ENCODE results near the gene KRTAP4-16. TPM values are rescaled to one million over a fixed set of nuclear protein-coding genes. Genes with fewer than 3 reads are reported as not detected.
"Not testable (repeated sequence)": the region's sequence is repeated elsewhere in the genome, so short reads cannot be mapped to it uniquely, and the experiment has no call there.

KRTAP4-16 gene
- total RNA-seq, 2 experiments from 2014 or later, result not detected

DNA sequence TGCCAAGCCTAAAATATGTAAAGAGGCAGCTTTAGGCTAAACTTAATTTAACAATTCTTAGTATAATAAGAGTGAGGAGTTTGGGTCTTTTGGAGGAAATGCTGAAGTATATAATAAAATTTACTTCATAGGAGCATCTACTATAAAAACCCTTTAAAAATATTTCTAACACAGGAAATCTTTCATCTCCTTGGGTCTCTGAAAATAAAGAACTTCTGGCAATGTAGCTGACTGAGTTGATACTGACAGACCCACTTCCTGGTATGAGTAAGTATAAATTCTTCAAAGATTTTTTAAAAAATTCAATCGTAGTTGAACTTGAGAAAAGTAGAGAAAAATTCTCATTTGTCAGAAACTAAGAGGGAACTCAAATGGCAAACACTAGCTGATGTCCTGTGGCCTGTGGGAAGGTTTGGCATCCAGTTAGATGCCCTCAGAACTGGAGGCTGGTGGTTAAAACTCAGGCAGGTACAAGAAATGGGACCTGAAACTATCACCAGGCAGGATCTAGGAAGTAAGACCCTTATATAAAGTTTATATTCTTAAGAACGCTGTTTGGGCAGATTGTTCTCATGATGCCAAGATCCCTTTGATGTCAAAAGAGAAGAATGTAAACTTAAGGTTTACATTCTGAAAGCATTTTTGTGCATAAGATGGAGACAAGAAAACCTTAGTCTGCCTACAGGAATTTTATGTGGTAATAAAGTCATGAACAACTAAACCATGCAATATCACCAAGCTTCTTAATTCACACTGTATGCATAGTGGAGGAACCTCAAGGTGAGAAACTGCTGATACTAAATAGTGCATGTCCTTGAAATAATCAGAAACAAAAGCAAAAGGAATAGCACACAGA, 32.1 kb upstream of the KRTAP4-16 start:
- Mint-ChIP-seq H3K9me3 (peaks cover 7% of the 10 kb centered on the region), H3K27ac (no peak overlapping the region), H3K4me1 (ENCODE audit: low read depth) (peaks cover 15% of the 10 kb centered on the region), H3K4me3 (no peak overlapping the region), H3K27me3 (peaks cover 2% of the 10 kb centered on the region), H3K36me3 (no peaks in the 10 kb centered on the region)
- intact Hi-C loops (cut with micrococcal nuclease), result no loop called here
- CTCF ChIA-PET, result no interaction called here
- POLR2A ChIA-PET, result no interaction called here
- no peak for DNase-seq

DNA sequence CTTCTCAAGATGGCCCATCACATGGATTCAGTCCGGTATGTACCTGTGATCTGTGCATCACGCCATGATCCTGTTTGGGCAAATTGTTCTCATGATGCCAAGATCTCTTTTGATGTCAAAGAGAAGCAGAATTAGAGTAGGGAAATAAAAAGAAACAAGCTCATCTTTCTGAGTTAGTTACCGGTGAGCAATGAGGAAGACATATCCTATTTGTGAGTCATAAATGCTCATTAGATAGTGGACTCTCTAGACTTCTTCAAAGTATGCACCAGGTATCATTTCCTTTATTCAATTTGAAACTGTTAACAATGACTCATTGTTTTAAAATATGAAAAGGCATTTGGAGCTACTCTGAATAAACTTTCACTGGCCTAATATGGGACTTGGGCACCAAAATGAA, 30.0 kb upstream of the KRTAP4-16 start:
- Mint-ChIP-seq H3K36me3 (no peaks in the 10 kb centered on the region), H3K27ac (no peak overlapping the region), H3K27me3 (no peaks in the 10 kb centered on the region), H3K4me3 (no peak overlapping the region), H3K4me1 (ENCODE audit: low read depth) (peaks cover 15% of the 10 kb centered on the region), H3K9me3 (peaks cover 7% of the 10 kb centered on the region)
- DNase-seq, result no peak
- CTCF ChIA-PET, result no interaction called here
- POLR2A ChIA-PET, result no interaction called here
- intact Hi-C loops (cut with micrococcal nuclease), result no loop called here

DNA sequence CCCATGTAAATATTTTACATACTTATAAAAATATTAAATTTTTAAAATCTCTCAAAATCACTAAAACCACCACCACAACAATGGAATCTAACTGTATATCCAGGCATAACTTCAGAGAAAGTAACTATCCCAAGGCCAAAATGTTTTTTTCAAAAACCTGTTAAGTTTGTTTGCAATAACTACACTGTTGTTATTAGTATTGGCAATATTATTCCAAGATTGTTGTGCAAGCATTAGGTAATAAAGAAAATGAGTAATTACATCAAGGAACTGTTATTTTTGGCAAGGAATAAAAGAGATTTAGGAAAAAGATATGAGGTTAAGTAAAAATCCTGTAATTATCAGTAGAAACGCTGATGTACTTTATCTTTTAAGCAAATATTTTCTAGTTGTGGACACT, 25.4 kb upstream of the KRTAP4-16 start:
- ChIA-PET POLR2A (no interaction called here), CTCF (no interaction called here)
- DNase-seq, result no peak
- Mint-ChIP-seq H3K4me3 (no peak overlapping the region), H3K27ac (no peak overlapping the region), H3K4me1 (ENCODE audit: low read depth) (peaks cover 44% of the 10 kb centered on the region), H3K27me3 (no peaks in the 10 kb centered on the region), H3K36me3 (no peaks in the 10 kb centered on the region), H3K9me3 (peaks cover 6% of the 10 kb centered on the region)
- intact Hi-C loops (cut with micrococcal nuclease), result no loop called here

DNA sequence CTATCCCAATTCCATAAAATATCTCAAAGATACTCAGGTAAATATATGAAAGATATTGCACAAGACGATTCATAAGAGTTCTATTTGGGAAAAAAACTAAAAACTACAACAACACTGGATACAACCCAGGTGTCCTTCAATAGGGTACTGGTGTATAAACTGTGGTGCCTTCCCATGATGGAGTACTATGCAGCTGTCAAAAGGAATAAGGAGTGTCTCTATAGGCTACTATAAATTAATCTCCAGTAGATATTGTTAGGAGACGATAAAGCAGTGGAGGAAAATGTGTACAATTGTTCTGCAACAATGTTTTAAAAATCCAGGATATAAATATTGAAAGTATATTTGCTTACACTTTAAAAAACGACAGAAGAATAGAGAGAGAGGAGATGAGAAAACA, 24.4 kb upstream of the KRTAP4-16 start:
- Mint-ChIP-seq H3K9me3 (peaks cover 11% of the 10 kb centered on the region), H3K4me1 (ENCODE audit: low read depth) (peaks cover 40% of the 10 kb centered on the region), H3K27ac (no peak overlapping the region), H3K4me3 (no peak overlapping the region), H3K36me3 (no peaks in the 10 kb centered on the region), H3K27me3 (no peaks in the 10 kb centered on the region)
- ChIA-PET POLR2A (no interaction called here), CTCF (no interaction called here)
- no peak for DNase-seq
- intact Hi-C loops (cut with micrococcal nuclease), result no loop called here

DNA sequence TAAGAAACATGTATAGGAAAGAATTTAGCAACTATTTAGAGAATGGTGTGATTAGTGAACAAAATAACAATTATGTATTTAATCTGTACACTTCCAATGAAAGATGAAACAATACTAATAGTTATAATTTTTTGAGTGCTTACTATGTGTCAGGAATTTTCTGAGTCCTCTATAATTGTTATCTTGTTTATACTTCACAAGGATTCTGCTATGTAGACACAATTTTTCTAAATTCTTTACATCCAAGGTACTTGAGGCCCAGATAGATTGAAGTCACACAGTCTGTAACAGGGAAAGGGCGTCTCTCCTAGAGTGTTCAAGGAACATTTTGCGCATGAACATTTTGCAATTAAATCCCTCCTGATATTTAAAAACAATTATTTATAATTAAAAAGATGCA, 23.1 kb upstream of the KRTAP4-16 start:
- DNase-seq, result no peak
- Mint-ChIP-seq H3K36me3 (no peaks in the 10 kb centered on the region), H3K4me3 (no peak overlapping the region), H3K4me1 (ENCODE audit: low read depth) (peaks cover 42% of the 10 kb centered on the region), H3K27ac (no peak overlapping the region), H3K9me3 (peaks cover 11% of the 10 kb centered on the region), H3K27me3 (no peaks in the 10 kb centered on the region)
- intact Hi-C loops (cut with micrococcal nuclease), result no loop called here
- ChIA-PET POLR2A (no interaction called here), CTCF (interaction anchor here (1.3 to 1.4 kb wide), 2 partner anchors 424 to 537 kb away, joined by 3 read pairs; no protein-coding TSS in a partner anchor)

DNA sequence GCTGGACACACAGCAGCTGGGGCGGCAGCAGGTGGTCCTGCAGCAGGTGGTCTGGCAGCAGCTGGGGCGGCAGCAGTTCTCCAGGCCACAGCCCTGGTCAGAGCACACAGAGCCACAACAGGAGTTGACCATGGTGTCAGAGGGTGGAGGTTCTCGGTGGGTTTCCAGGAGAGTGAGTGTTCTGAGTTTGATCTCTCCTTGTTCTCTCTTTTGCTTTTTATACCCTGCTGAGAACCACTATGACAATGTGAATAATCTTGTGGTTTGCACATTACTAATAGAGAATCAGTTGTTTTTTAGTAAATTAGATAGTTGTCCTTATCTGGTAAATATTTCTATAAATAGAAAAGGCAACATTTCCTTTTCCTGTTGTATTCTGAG, 22.0 kb upstream of the KRTAP4-16 start, which contains the start of gene KRTAP4-12:
Gene KRTAP4-12, minus strand, starts transcription at position 192 of the 381 bp plus-strand sequence. Its CDS starts 60 bp downstream, at position 132.
- H3K27me3 Mint-ChIP-seq; H3K4me3 Mint-ChIP-seq; H3K9me3 Mint-ChIP-seq; H3K27ac Mint-ChIP-seq; H3K36me3 Mint-ChIP-seq; intact Hi-C loops (cut with micrococcal nuclease); DNase-seq; POLR2A ChIA-PET: not testable (repeated sequence)
- H3K4me1 Mint-ChIP-seq (ENCODE audit: low read depth), result peaks cover 45% of the 10 kb centered on the region
- CTCF ChIA-PET, result interaction anchor here (1.3 to 1.4 kb wide), 2 partner anchors 425 to 539 kb away, joined by 3 read pairs; no protein-coding TSS in a partner anchor

GRCh38 chr17:41123292-41123990, 21.4 kb upstream of the KRTAP4-16 start:
- peaks cover 45% of the 10 kb centered on the region for H3K4me1 Mint-ChIP-seq (ENCODE audit: low read depth)
- H3K27me3 Mint-ChIP-seq; H3K4me3 Mint-ChIP-seq; intact Hi-C loops (cut with micrococcal nuclease); H3K9me3 Mint-ChIP-seq; H3K36me3 Mint-ChIP-seq; DNase-seq; H3K27ac Mint-ChIP-seq; POLR2A ChIA-PET: not testable (repeated sequence)
- CTCF ChIA-PET, result interaction anchor here (1.3 to 1.4 kb wide), 2 partner anchors 426 to 539 kb away, joined by 3 read pairs; no protein-coding TSS in a partner anchor

- POLR2A ChIA-PET, result no interaction called here
- CTCF ChIA-PET, result no interaction called here
- H3K27me3 Mint-ChIP-seq, result peaks cover 4% of the 10 kb centered on the region
- intact Hi-C loops (cut with micrococcal nuclease), result no loop called here
- no peak for DNase-seq
- H3K9me3 Mint-ChIP-seq, result peaks cover 6% of the 10 kb centered on the region
- peaks cover 45% of the 10 kb centered on the region for H3K4me1 Mint-ChIP-seq (ENCODE audit: low read depth)
- no peak overlapping the region for H3K27ac Mint-ChIP-seq
- no peaks in the 10 kb centered on the region for H3K36me3 Mint-ChIP-seq
- H3K4me3 Mint-ChIP-seq, result no peak overlapping the region
Measured at GRCh38 chr17:41121742-41122141, 19.7 kb upstream of the KRTAP4-16 start.

GRCh38 chr17:41119696-41120690, 18.0 kb upstream of the KRTAP4-16 start:
- POLR2A ChIA-PET; H3K27ac Mint-ChIP-seq; H3K36me3 Mint-ChIP-seq; CTCF ChIA-PET; DNase-seq; intact Hi-C loops (cut with micrococcal nuclease); H3K9me3 Mint-ChIP-seq; H3K27me3 Mint-ChIP-seq; H3K4me3 Mint-ChIP-seq: not testable (repeated sequence)
- H3K4me1 Mint-ChIP-seq (ENCODE audit: low read depth), result peaks cover 33% of the 10 kb centered on the region

DNA sequence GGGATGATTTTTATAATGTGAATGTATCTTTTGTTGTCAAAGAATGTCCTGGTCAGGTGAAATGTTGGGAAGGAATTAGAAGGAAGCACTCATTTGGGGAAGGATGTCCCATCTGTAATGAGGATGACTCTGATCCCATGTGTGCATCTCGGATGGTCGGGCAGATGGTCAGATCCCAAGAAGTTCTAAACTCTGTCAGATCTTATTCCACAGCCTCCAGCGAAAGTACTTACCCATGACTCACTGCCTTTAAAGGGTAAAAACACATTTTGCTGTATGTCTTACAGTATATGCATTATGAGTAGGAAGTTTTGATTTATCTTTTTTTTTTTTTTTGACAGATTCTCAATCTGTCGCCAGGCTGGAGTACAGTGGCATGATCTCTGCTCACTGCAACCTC, 16.7 kb upstream of the KRTAP4-16 start:
- ChIA-PET POLR2A (no interaction called here), CTCF (no interaction called here)
- H3K4me3 Mint-ChIP-seq, result no peak overlapping the region
- peaks cover 4% of the 10 kb centered on the region for H3K27me3 Mint-ChIP-seq
- no peak for DNase-seq
- intact Hi-C loops (cut with micrococcal nuclease), result no loop called here
- H3K36me3 Mint-ChIP-seq, result no peaks in the 10 kb centered on the region
- peaks cover 22% of the 10 kb centered on the region for H3K4me1 Mint-ChIP-seq (ENCODE audit: low read depth)
- H3K27ac Mint-ChIP-seq, result no peak overlapping the region
- H3K9me3 Mint-ChIP-seq, result peaks cover 6% of the 10 kb centered on the region

- DNase-seq; H3K9me3 Mint-ChIP-seq; intact Hi-C loops (cut with micrococcal nuclease); H3K27ac Mint-ChIP-seq; H3K4me3 Mint-ChIP-seq; H3K27me3 Mint-ChIP-seq; H3K36me3 Mint-ChIP-seq; POLR2A ChIA-PET: not testable (repeated sequence)
- CTCF ChIA-PET, result interaction anchor here (0.7 kb wide), 1 partner anchor 20 kb away, joined by 3 read pairs; no protein-coding TSS in a partner anchor
- H3K4me1 Mint-ChIP-seq (ENCODE audit: low read depth), result peaks cover 16% of the 10 kb centered on the region
Measured at GRCh38 chr17:41117846-41118386, 15.9 kb upstream of the KRTAP4-16 start, which contains the start of gene KRTAP4-11. TSS of gene KRTAP4-11 (minus strand) at chr17:41118373. CDS start at chr17:41118315, 58 bp downstream.

Measured in activated CD4-positive, alpha-beta memory T cell treated with anti-CD3 and anti-CD28 coated beads for 36 hours (primary cell).